ENCODE results near the gene CDKL1.

CDKL1 gene

DNA sequence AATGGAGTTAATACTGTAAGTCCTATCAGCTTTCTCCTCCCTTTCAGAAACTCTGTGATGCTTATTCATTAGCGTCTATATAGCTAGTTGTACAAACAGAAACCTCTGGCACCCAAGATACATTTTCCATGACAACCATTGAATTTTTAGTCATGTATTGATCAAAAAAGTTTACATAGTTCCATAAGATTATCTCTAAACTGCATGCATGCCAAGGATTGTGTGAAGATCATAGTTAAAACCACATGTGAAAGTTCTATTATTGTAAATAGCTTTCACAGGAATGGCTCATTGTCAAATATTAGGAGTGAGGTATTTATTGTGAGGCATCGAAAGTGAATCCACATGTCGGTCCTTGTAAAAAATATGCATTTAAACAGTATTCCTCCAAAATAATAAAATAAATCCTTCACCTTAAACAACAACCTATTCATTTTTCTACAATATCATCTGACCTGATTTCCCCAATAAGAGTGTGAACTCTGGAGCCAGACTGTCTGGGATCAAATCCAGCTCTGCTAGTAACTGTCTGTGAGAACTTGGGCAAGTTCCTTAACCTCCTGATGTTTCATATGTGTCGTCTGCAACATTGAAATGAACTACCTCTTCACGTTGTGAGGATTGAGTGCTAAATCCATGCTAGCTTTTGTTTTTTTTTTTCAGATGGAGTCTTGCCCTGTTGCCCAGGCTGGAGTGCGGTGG, 10.6 kb upstream of the CDKL1 start:
- Histone ChIP-seq H3K36me3 (ENCODE audit: control insufficient read depth in 5 of 5, insufficient read depth in 5 of 5, low read length in 5 of 5) (no peaks in the 10 kb centered on the region), H3K4me3 (ENCODE audit: low read depth in 1 of 5, low read length in 5 of 5) (no peak overlapping the region), H3K4me1 (ENCODE audit: control insufficient read depth in 5 of 5, insufficient read depth in 5 of 5, low read length in 5 of 5) (peaks cover 0 to 18% (median 9%) of the 10 kb centered on the region in 5 donors), H3K9ac (ENCODE audit: low read length in 5 of 5) (no peak overlapping the region), H3K9me3 (ENCODE audit: control insufficient read depth in 5 of 5, low read length in 5 of 5) (no peaks in the 10 kb centered on the region), H3K27ac (ENCODE audit: low read depth, low read length) (no peak overlapping the region), H3K27me3 (ENCODE audit: control insufficient read depth in 5 of 5, insufficient read depth in 4 of 5, low read length in 5 of 5) (no peaks in the 10 kb centered on the region)

DNA sequence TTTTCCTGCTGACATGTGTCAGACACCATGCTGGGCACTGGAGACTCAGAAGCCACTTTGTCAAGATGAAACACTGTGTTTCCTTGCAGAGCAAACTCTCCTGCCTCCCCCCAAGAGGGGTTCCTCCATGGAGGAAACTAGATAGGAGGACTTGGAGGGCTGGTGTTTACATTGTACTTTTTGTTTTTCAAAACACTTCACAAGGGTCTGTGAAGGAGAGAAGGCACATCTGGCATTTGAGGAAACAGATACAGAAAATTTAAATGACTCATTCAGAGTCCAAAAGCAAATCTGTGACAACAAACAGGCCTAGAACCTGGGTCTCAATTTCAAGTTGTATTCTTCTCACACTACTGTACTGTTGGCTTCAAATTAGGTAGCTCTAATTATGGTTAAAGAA, 6.7 kb upstream of the CDKL1 start:
- no peaks in the 10 kb centered on the region for H3K27me3 ChIP-seq (ENCODE audit: control insufficient read depth in 5 of 5, insufficient read depth in 4 of 5, low read length in 5 of 5)
- no peaks in the 10 kb centered on the region for H3K36me3 ChIP-seq (ENCODE audit: control insufficient read depth in 5 of 5, insufficient read depth in 5 of 5, low read length in 5 of 5)
- no peak overlapping the region for H3K27ac ChIP-seq (ENCODE audit: low read depth, low read length)
- no peak overlapping the region for H3K9ac ChIP-seq (ENCODE audit: low read length in 5 of 5)
- H3K4me1 ChIP-seq (ENCODE audit: control insufficient read depth in 5 of 5, insufficient read depth in 5 of 5, low read length in 5 of 5), result peaks cover 0 to 17% (median 9%) of the 10 kb centered on the region in 5 donors
- H3K4me3 ChIP-seq (ENCODE audit: low read depth in 1 of 5, low read length in 5 of 5), result no peak overlapping the region
- H3K9me3 ChIP-seq (ENCODE audit: control insufficient read depth in 5 of 5, low read length in 5 of 5), result no peaks in the 10 kb centered on the region

DNA sequence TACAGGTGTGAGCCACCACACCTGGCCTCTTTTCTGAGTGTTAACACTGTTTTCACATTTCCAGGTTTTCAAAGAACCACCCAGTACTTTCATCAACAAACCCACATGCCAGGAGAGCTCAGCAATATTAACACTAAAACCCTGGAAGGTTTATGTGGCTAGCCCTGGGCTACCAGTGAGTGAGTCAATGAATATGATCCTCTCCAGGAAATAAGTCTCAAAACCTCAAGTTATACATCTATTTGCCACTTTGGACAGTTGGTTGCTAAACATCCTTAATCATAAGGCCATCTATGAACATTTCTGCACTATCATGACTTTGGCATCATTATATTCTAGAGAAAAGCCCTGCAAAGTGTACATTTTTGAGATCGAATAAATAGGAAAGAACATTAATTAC, 6.3 kb upstream of the CDKL1 start:
- no peak overlapping the region for H3K4me3 ChIP-seq (ENCODE audit: low read depth in 1 of 5, low read length in 5 of 5)
- no peaks in the 10 kb centered on the region for H3K27me3 ChIP-seq (ENCODE audit: control insufficient read depth in 5 of 5, insufficient read depth in 4 of 5, low read length in 5 of 5)
- H3K4me1 ChIP-seq (ENCODE audit: control insufficient read depth in 5 of 5, insufficient read depth in 5 of 5, low read length in 5 of 5), result peaks cover 0 to 17% (median 9%) of the 10 kb centered on the region in 5 donors
- H3K9ac ChIP-seq (ENCODE audit: low read length in 5 of 5), result no peak overlapping the region
- H3K36me3 ChIP-seq (ENCODE audit: control insufficient read depth in 5 of 5, insufficient read depth in 5 of 5, low read length in 5 of 5), result no peaks in the 10 kb centered on the region
- no peaks in the 10 kb centered on the region for H3K9me3 ChIP-seq (ENCODE audit: control insufficient read depth in 5 of 5, low read length in 5 of 5)
- H3K27ac ChIP-seq (ENCODE audit: low read depth, low read length), result no peak overlapping the region

DNA sequence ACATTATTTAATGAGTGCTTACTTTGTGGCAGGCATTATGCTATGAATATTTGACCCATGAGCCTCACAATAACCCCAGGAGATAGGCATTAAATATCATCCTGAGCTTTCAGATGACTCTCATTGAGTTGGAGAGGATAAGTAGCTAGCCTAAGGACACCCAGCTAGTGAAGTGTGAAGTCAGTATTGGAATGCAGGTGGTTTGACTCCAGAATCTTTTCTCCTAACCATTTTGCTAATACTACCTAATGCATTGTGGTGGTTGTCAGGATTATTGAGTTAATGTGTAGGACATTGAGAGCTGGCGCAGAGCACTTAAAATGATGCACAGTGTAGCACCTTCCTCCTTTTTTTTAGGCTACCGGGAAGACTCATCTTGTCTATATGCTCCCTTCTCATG, 3.8 kb upstream of the CDKL1 start:
- no peak overlapping the region for H3K27ac ChIP-seq (ENCODE audit: low read depth, low read length)
- no peaks in the 10 kb centered on the region for H3K27me3 ChIP-seq (ENCODE audit: control insufficient read depth in 5 of 5, insufficient read depth in 4 of 5, low read length in 5 of 5)
- H3K4me1 ChIP-seq (ENCODE audit: control insufficient read depth in 5 of 5, insufficient read depth in 5 of 5, low read length in 5 of 5), result peaks cover 3 to 25% (median 19%) of the 10 kb centered on the region in 5 donors
- no peaks in the 10 kb centered on the region for H3K36me3 ChIP-seq (ENCODE audit: control insufficient read depth in 5 of 5, insufficient read depth in 5 of 5, low read length in 5 of 5)
- H3K9me3 ChIP-seq (ENCODE audit: control insufficient read depth in 5 of 5, low read length in 5 of 5), result no peaks in the 10 kb centered on the region
- no peak overlapping the region for H3K9ac ChIP-seq (ENCODE audit: low read length in 5 of 5)
- H3K4me3 ChIP-seq (ENCODE audit: low read depth in 1 of 5, low read length in 5 of 5), result no peak overlapping the region

DNA sequence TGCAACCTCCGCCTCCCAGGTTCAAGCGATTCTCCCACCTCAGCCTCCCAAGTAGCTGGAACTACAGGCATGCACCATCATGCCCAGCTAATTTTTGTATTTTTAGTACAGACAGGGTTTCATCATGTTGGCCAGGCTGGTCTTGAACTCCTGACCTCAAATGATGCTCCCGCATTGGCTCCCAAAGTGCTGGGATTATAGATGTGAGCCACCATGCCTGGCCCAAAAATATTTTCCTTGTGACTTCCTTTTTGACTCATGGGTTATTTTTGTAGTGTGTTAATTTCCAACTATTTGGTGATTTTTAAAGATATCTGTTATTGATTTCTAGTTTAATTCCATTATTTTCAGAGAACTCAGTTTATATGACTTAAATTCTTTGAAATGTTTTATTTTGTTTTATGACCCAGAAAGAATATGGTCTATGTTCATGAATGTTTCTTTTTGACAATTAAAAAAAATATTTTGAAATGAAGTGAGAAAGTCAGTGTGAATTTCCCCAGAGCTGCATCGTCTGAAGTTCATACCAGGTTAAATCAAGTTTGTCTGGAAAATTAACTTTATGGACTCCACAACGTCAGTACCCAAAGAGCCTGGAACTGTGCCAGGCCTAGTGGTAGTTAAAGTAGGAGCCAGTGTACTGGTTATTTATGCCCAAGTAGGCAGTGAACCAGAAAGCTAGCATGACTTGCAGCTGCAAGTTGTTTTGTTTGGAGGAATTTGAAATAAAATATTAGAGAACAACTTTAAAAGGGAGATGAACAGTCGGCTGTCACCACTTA, 2.8 kb upstream of the CDKL1 start:
- H3K27me3 ChIP-seq (ENCODE audit: control insufficient read depth in 5 of 5, insufficient read depth in 4 of 5, low read length in 5 of 5), result no peaks in the 10 kb centered on the region
- H3K4me3 ChIP-seq (ENCODE audit: low read depth in 1 of 5, low read length in 5 of 5), result no peak overlapping the region
- no peaks in the 10 kb centered on the region for H3K36me3 ChIP-seq (ENCODE audit: control insufficient read depth in 5 of 5, insufficient read depth in 5 of 5, low read length in 5 of 5)
- no peak overlapping the region for H3K9ac ChIP-seq (ENCODE audit: low read length in 5 of 5)
- H3K27ac ChIP-seq (ENCODE audit: low read depth, low read length), result peak overlapping the region; percentile 41
- H3K9me3 ChIP-seq (ENCODE audit: control insufficient read depth in 5 of 5, low read length in 5 of 5), result no peaks in the 10 kb centered on the region
- H3K4me1 ChIP-seq (ENCODE audit: control insufficient read depth in 5 of 5, insufficient read depth in 5 of 5, low read length in 5 of 5), result peaks cover 3 to 27% (median 20%) of the 10 kb centered on the region in 5 donors

DNA sequence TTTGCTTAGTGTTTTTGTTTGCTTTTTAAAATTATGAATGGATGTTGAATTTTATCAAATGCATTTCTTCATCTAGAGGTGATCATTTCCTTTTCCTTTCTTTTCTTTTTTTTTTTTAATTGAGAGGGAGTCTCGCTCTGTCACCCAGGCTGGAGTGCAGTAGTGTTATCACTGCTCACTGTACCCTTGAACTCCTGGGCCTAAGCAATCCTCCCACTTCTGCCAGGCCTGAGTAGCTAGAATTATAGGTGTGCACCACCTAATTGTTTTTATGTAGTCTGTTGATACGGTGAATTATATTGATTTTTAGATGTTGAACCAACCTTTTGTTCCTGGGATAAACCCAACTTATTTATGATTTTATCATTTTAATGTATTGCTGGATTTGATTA, 1.5 kb upstream of the CDKL1 start:
- Histone ChIP-seq H3K36me3 (ENCODE audit: control insufficient read depth in 5 of 5, insufficient read depth in 5 of 5, low read length in 5 of 5) (no peaks in the 10 kb centered on the region), H3K9ac (ENCODE audit: low read length in 5 of 5) (no peak overlapping the region), H3K4me1 (ENCODE audit: control insufficient read depth in 5 of 5, insufficient read depth in 5 of 5, low read length in 5 of 5) (peaks cover 3 to 27% (median 24%) of the 10 kb centered on the region in 5 donors), H3K4me3 (ENCODE audit: low read depth in 1 of 5, low read length in 5 of 5) (no peak overlapping the region), H3K27ac (ENCODE audit: low read depth, low read length) (peak overlapping the region; percentile 96), H3K9me3 (ENCODE audit: control insufficient read depth in 5 of 5, low read length in 5 of 5) (no peaks in the 10 kb centered on the region), H3K27me3 (ENCODE audit: control insufficient read depth in 5 of 5, insufficient read depth in 4 of 5, low read length in 5 of 5) (no peaks in the 10 kb centered on the region)

DNA sequence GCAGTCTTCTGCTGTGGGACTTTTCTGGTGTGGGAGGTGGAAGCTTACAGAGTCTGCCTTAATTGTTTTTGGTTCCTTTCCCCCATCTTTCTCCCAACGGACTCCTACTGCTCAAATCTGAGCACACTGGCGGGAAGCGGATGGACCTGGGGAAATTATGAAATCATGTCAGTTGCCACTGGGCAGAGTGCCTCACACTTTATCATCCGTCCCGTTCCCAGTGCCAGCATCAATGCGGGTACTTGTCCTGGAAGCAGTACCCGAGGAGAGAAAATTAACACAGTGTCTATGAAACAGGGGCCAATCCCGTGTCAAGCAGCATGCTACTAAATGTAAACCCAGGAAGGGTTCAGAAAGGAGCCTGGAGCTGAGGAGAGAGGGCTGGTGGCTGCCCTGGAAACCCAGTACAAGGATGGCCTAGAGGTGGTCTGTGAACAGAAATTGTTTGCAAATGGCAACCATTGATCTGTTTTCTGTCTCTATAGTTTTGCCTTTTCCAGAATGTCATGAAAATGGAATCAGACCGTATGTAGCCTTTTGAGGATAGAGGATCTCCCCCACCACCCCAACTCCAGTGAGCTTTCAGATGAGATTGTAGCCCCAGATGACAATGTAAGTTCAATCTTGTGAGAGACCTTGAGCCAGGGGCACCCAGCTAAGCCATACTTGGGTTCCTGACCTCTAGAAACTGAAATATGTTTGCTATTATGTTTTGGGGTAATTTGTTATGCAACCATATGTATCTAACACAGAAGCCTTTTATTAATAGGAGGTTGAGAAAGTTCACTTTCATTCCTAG, 908 bp upstream of the CDKL1 start:
- peak overlapping the region; percentile 96 for H3K27ac ChIP-seq (ENCODE audit: low read depth, low read length)
- H3K36me3 ChIP-seq (ENCODE audit: control insufficient read depth in 5 of 5, insufficient read depth in 5 of 5, low read length in 5 of 5), result no peaks in the 10 kb centered on the region
- H3K27me3 ChIP-seq (ENCODE audit: control insufficient read depth in 5 of 5, insufficient read depth in 4 of 5, low read length in 5 of 5), result no peaks in the 10 kb centered on the region
- H3K4me1 ChIP-seq (ENCODE audit: control insufficient read depth in 5 of 5, insufficient read depth in 5 of 5, low read length in 5 of 5), result peaks cover 3 to 27% (median 24%) of the 10 kb centered on the region in 5 donors
- peak overlapping the region; percentile 80 to 86 (median 85) for H3K4me3 ChIP-seq (ENCODE audit: low read depth in 1 of 5, low read length in 5 of 5)
- H3K9me3 ChIP-seq (ENCODE audit: control insufficient read depth in 5 of 5, low read length in 5 of 5), result no peaks in the 10 kb centered on the region
- H3K9ac ChIP-seq (ENCODE audit: low read length in 5 of 5), result peak overlapping the region; percentile 71 to 94 (median 88)

DNA sequence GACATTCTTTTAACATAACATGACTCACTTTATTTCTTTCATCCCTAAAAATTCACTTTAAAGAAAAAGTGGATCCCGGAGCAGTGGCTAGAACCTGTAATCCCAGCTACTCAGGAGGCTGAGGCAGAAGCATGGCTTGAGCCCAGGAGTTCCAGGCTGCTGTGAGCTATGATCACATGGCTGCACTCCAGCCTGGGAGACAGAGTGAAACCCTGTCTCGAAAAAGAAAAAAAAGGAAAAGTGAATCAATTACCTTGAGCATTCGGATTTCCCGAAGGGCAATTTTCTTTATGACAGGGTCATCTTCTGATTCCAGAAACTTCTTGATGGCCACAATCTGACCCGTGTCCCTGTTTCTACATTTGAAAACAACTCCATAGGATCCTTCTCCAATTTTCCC, 1.2 kb downstream of the CDKL1 start:
- Histone ChIP-seq H3K9me3 (ENCODE audit: control insufficient read depth in 5 of 5, low read length in 5 of 5) (no peaks in the 10 kb centered on the region), H3K4me3 (ENCODE audit: low read depth in 1 of 5, low read length in 5 of 5) (peak overlapping the region; percentile 38 to 86 (median 80)), H3K36me3 (ENCODE audit: control insufficient read depth in 5 of 5, insufficient read depth in 5 of 5, low read length in 5 of 5) (peaks cover 0 to 4% (median 0%) of the 10 kb centered on the region in 5 donors), H3K27ac (ENCODE audit: low read depth, low read length) (peak overlapping the region; percentile 96), H3K27me3 (ENCODE audit: control insufficient read depth in 5 of 5, insufficient read depth in 4 of 5, low read length in 5 of 5) (no peaks in the 10 kb centered on the region), H3K9ac (ENCODE audit: low read length in 5 of 5) (peak overlapping the region in 3 of 5 donors; percentile 28 to 92 (median 88)), H3K4me1 (ENCODE audit: control insufficient read depth in 5 of 5, insufficient read depth in 5 of 5, low read length in 5 of 5) (peaks cover 3 to 27% (median 24%) of the 10 kb centered on the region in 5 donors)

DNA sequence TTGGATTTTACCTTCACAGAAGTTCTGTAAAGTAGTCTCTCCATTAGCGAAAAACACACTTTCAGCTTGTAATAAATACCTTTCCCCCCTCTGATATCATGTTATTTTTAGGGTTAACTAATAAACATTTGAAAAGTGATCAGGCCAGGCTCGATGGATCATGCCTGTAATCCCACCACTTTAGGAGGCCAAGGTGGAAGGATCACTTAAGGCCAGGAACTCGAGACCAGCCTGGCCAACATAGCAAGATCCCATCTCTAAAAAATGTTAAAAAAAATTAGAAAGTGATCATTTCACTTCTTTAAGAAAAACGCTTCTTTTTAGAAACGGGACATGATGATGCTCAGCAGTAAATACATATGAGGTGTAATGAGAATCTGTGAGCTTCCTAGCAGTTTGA, 2.0 kb downstream of the CDKL1 start:
- H3K27me3 ChIP-seq (ENCODE audit: control insufficient read depth in 5 of 5, insufficient read depth in 4 of 5, low read length in 5 of 5), result no peaks in the 10 kb centered on the region
- peaks cover 0 to 4% (median 0%) of the 10 kb centered on the region in 5 donors for H3K36me3 ChIP-seq (ENCODE audit: control insufficient read depth in 5 of 5, insufficient read depth in 5 of 5, low read length in 5 of 5)
- no peak overlapping the region for H3K9ac ChIP-seq (ENCODE audit: low read length in 5 of 5)
- no peak overlapping the region for H3K4me3 ChIP-seq (ENCODE audit: low read depth in 1 of 5, low read length in 5 of 5)
- H3K4me1 ChIP-seq (ENCODE audit: control insufficient read depth in 5 of 5, insufficient read depth in 5 of 5, low read length in 5 of 5), result peaks cover 3 to 27% (median 21%) of the 10 kb centered on the region in 5 donors
- no peak overlapping the region for H3K27ac ChIP-seq (ENCODE audit: low read depth, low read length)
- H3K9me3 ChIP-seq (ENCODE audit: control insufficient read depth in 5 of 5, low read length in 5 of 5), result no peaks in the 10 kb centered on the region
